Breast epithelium (tissue), 4 donors: ENCODE results near the gene ZNF547. TPM values are rescaled to one million over a fixed set of nuclear protein-coding genes. Genes with fewer than 3 reads are reported as not detected.

Experiments used
- DNase-seq, 2 donors: peaks; one replicate each; pipeline ENCODE4 v3.0.0-alpha.2; 2019; ENCODE audit warnings: low spot score in 2 of 2
- H3K27ac ChIP-seq, 2 donors: fragments of 200-600 bp; sonication (generic) in 1 of 2; one replicate each; pipeline ENCODE4 v1.5.1; 2016 to 2019; ENCODE audit warnings: mild to moderate bottlenecking in 1 of 2
- H3K27me3 ChIP-seq, 2 donors: fragments of 200-600 bp; sonication (generic) in 1 of 2; one replicate each; pipeline versions ENCODE4 v1.5.1 to v1.6.0; 2017 to 2019; ENCODE audit warnings: control low read depth in 1 of 2, mild to moderate bottlenecking in 1 of 2
- H3K36me3 ChIP-seq: fragments of 200-600 bp; one replicate; pipeline ENCODE4 v1.5.1; 2019
- H3K4me1 ChIP-seq, 2 donors: fragments of 200-600 bp; sonication (generic); one replicate each; pipeline ENCODE4 v1.5.1; 2016 to 2019; ENCODE audit warnings: control low read depth in 1 of 2
- H3K4me3 ChIP-seq, 3 donors: fragments of 200-600 bp; sonication (generic); 1 replicate in 2 of 3; 2 replicates in 1 of 3; pipeline ENCODE4 v1.5.1; 2016 to 2019; ENCODE audit warnings: mild to moderate bottlenecking in 3 of 3, moderate library complexity in 2 of 3
- H3K9me3 ChIP-seq, 2 donors: fragments of 200-600 bp; sonication (generic) in 1 of 2; one replicate each; pipeline ENCODE4 v1.5.1; 2016 to 2019; ENCODE audit warnings: control low read depth in 1 of 2
- POLR2A ChIP-seq: fragments of 450-650 bp; IDR thresholded peaks from one replicate; pipeline ENCODE4 v1.6.1; 2016; ENCODE audit warnings: antibody characterized with exemption, mild to moderate bottlenecking, moderate library complexity
- POLR2AphosphoS5 ChIP-seq, 3 donors: sonication (generic); formaldehyde crosslinking; IDR thresholded peaks; one replicate each; pipeline ENCODE4 v1.6.1; 2017; ENCODE audit warnings: antibody characterized with exemption in 3 of 3
- intact Hi-C: fragments of 100-400 bp; cut with DNase I; formaldehyde crosslinking; loops from one replicate; pipeline ENCODE4 v1.15.1; 2023; ENCODE audit warnings: low total_unique reads
- total RNA-seq, 3 donors: library from RNA; depleted of rRNA; stranded (reverse); fragments of >200 nt; gene quantifications; one replicate each; pipeline ENCODE4 v1.1.0, GENCODE V29; 2016
- TF ChIP-seq, protein P1 (sequence below), 3 donors: fragments of 450-650 bp; IDR thresholded peaks; one replicate each; pipeline ENCODE4 v1.5.1; 2016 to 2017; ENCODE audit warnings: antibody characterized with exemption in 3 of 3, mild to moderate bottlenecking in 3 of 3, moderate library complexity in 3 of 3

ZNF547 gene
- total RNA-seq, 3 donors from 2014 or later = 1.6 to 3.8 (median 2.4) TPM

GRCh38 chr19:57320180-57321084, 42.9 kb upstream of the ZNF547 start, which contains the start of gene ZNF543:
ZNF543 (plus strand) TSS chr19:57320472; CDS start chr19:57320854, 382 bp downstream.
- peaks cover 16% of the 10 kb centered on the region for H3K36me3 ChIP-seq
- intact Hi-C loops = no loop called here
- peak; percentile 95 to 97 for DNase-seq
- peaks cover 9 to 23% of the 10 kb centered on the region in 2 donors for H3K9me3 ChIP-seq
- H3K27ac ChIP-seq = peak within 1 kb of the TSS; percentile 92 to 93
- TF ChIP-seq POLR2AphosphoS5 (IDR thresholded peaks at IDR 0.05) (peak in 2 of 3 donors; percentile 53 to 93), POLR2A (peak; percentile 50)
- TF ChIP-seq, protein P1, sequence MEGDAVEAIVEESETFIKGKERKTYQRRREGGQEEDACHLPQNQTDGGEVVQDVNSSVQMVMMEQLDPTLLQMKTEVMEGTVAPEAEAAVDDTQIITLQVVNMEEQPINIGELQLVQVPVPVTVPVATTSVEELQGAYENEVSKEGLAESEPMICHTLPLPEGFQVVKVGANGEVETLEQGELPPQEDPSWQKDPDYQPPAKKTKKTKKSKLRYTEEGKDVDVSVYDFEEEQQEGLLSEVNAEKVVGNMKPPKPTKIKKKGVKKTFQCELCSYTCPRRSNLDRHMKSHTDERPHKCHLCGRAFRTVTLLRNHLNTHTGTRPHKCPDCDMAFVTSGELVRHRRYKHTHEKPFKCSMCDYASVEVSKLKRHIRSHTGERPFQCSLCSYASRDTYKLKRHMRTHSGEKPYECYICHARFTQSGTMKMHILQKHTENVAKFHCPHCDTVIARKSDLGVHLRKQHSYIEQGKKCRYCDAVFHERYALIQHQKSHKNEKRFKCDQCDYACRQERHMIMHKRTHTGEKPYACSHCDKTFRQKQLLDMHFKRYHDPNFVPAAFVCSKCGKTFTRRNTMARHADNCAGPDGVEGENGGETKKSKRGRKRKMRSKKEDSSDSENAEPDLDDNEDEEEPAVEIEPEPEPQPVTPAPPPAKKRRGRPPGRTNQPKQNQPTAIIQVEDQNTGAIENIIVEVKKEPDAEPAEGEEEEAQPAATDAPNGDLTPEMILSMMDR (IDR thresholded peaks at IDR 0.05) = peak in 1 of 3 donors; percentile 19
- peak within 1 kb of the TSS; percentile 82 to 89 (median 86) for H3K4me3 ChIP-seq
- no peaks in the 10 kb centered on the region for H3K27me3 ChIP-seq
- peaks cover 0 to 7% of the 10 kb centered on the region in 2 donors for H3K4me1 ChIP-seq

- peaks cover 16% of the 10 kb centered on the region for H3K36me3 ChIP-seq
- no peak for DNase-seq
- peaks cover 15 to 30% of the 10 kb centered on the region in 2 donors for H3K9me3 ChIP-seq
- H3K27ac ChIP-seq = peak overlapping the region in 1 of 2 donors; percentile 93
- H3K4me3 ChIP-seq = peak overlapping the region; percentile 82 to 89 (median 86)
- intact Hi-C loops = no loop called here
- TF ChIP-seq POLR2AphosphoS5 (IDR thresholded peaks at IDR 0.05) (no peak), POLR2A (no peak)
- TF ChIP-seq, protein P1 (IDR thresholded peaks at IDR 0.05) = peak in 1 of 3 donors; percentile 2
- peaks cover 0 to 7% of the 10 kb centered on the region in 2 donors for H3K4me1 ChIP-seq
- H3K27me3 ChIP-seq = no peaks in the 10 kb centered on the region
These were observed 42.2 kb upstream of the ZNF547 start for GRCh38 chr19:57321116-57321515.

DNA sequence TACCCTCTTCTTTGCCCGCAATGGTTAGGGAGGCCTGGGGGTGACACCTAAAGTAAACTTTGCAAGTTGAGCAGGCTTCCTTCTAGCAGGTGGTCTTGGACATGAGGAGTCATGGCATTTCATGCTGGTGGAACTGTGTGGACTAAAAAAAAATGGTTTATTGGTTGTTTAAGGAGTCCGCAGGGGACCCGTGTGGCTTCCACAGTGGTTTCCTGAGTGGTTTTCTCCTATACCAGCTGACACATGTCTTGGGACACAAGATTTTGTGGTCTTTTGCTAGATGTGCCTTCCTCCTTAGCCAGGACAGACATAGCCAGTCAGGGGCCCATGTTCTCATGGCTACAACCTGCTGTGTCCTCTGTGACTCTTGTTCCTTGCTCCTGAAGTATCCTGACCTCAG, 41.6 kb upstream of the ZNF547 start:
- peaks cover 16% of the 10 kb centered on the region for H3K36me3 ChIP-seq
- H3K9me3 ChIP-seq = peaks cover 15 to 37% of the 10 kb centered on the region in 2 donors
- TF ChIP-seq POLR2AphosphoS5 (IDR thresholded peaks at IDR 0.05) (no peak), POLR2A (no peak)
- TF ChIP-seq, protein P1 (IDR thresholded peaks at IDR 0.05) = no peak
- H3K27ac ChIP-seq = no peak overlapping the region
- H3K4me1 ChIP-seq = peaks cover 0 to 7% of the 10 kb centered on the region in 2 donors
- peak overlapping the region in 2 of 3 donors; percentile 86 to 89 for H3K4me3 ChIP-seq
- H3K27me3 ChIP-seq = no peaks in the 10 kb centered on the region
- DNase-seq = no peak
- intact Hi-C loops = no loop called here

GRCh38 chr19:57324992-57325391, 38.4 kb upstream of the ZNF547 start:
- intact Hi-C loops = no loop called here
- DNase-seq = no peak

More at GRCh38 chr19:57324992-57325391, 38.4 kb upstream of the ZNF547 start:
- Histone ChIP-seq H3K4me3 (no peak overlapping the region), H3K27me3 (no peaks in the 10 kb centered on the region), H3K27ac (no peak overlapping the region), H3K9me3 (peaks cover 45 to 66% of the 10 kb centered on the region in 2 donors), H3K36me3 (peaks cover 37% of the 10 kb centered on the region), H3K4me1 (peaks cover 0 to 7% of the 10 kb centered on the region in 2 donors)
- TF ChIP-seq POLR2A = no peak
- TF ChIP-seq, protein P1 (IDR thresholded peaks at IDR 0.05) = no peak
- TF ChIP-seq POLR2AphosphoS5 (IDR thresholded peaks at IDR 0.05) = no peak
